ENCODE results near the gene INA.
"Not testable (repeated sequence)": the region's sequence is repeated elsewhere in the genome, so short reads cannot be mapped to it uniquely, and the experiment has no call there.

INA gene

DNA sequence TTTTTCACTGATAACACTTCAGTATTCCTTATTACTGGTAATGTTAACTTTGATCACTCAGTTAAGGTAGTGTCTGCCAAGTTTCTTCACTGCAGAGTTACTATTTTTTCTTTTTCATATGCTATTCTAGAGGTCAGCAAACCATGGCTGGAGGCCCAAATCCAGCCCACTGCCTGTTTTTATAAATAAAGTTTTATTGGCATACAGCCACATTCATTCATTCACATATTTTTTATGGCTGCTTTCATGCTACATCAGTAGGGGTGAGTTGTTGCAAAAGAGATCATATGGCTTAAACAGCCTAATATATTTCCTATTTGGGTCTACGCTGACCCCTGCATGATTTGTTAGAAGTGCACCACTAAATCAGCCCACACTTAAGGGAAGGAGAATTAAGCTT lies 20.3 kb upstream of the INA start:
- DNase-seq, result no peak
- peaks cover 10% of the 10 kb centered on the region for H3K27me3 Mint-ChIP-seq
- H3K27ac Mint-ChIP-seq, result no peak overlapping the region
- H3K36me3 Mint-ChIP-seq (ENCODE audit: low read depth), result no peaks in the 10 kb centered on the region
- peaks cover 6% of the 10 kb centered on the region for H3K4me1 Mint-ChIP-seq (ENCODE audit: low read depth)
- H3K4me3 Mint-ChIP-seq, result no peak overlapping the region
- peaks cover 4% of the 10 kb centered on the region for H3K9me3 Mint-ChIP-seq

DNA sequence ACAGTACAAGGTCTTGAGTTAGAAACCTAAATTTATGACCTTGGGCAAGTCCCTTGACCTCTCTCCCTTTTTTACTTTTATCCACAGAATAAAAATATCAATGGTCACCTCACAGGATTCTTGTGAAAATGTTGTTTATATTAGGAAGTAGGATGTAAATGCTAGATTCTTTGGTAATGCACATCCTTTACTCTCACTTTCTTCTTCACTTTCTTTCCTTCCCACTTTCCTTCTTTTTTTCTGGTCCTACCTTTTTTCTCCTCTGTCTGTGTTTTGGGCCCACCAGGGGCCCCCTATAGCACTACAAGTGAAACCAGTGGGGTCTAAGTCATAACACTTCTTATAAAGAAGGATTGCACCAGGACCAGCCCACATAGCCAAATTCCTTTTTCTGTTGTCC lies 19.1 kb upstream of the INA start:
- Mint-ChIP-seq H3K4me1 (ENCODE audit: low read depth) (peaks cover 11% of the 10 kb centered on the region), H3K4me3 (no peak overlapping the region), H3K27me3 (peaks cover 19% of the 10 kb centered on the region), H3K36me3 (ENCODE audit: low read depth) (no peaks in the 10 kb centered on the region), H3K27ac (no peak overlapping the region), H3K9me3 (peaks cover 4% of the 10 kb centered on the region)
- no peak for DNase-seq

DNA sequence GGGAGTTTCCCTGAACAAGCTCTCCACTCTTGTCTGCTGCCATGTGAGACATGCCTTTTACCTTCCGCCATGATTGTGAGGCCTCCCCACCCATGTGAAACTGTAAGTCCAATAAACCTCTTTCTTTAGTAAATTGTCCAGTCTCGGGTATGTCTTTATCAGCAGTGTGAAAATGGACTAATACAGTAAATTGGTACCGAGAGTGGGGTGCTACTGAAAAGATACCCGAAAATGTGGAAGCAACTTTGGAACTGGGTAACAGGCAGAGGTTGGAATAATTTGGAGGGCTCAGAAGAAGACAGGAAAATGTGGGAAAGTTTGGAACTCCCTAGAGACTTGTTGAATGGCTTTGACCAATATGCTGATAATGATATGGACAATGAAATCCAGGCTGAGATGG lies 18.0 kb upstream of the INA start:
- not testable (repeated sequence) for H3K27ac Mint-ChIP-seq; H3K36me3 Mint-ChIP-seq (ENCODE audit: low read depth); DNase-seq; H3K4me3 Mint-ChIP-seq; H3K9me3 Mint-ChIP-seq
- H3K4me1 Mint-ChIP-seq (ENCODE audit: low read depth), result peaks cover 11% of the 10 kb centered on the region
- H3K27me3 Mint-ChIP-seq, result peaks cover 29% of the 10 kb centered on the region

DNA sequence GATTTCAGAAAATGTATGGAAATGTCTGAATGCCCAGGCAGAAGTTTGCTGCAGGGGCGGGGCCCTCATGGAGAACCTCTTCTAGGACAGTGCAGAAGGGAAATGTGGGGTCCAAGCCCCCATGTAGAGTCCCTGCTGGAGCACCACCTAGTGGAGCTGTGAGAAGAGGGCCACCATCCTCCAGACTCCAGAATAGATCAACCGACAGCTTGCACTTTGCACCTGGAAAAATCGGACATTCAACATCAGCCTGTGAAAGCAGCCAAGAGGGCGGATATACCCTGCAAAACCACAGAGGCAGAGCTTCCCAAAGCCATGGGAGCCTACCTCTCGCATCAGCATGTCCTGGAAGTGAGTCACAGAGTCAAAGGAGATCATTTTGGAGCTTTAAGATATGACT lies 16.9 kb upstream of the INA start:
- peaks cover 8% of the 10 kb centered on the region for H3K4me1 Mint-ChIP-seq (ENCODE audit: low read depth)
- no peaks in the 10 kb centered on the region for H3K36me3 Mint-ChIP-seq (ENCODE audit: low read depth)
- peaks cover 35% of the 10 kb centered on the region for H3K27me3 Mint-ChIP-seq
- H3K9me3 Mint-ChIP-seq, result peaks cover 4% of the 10 kb centered on the region
- H3K27ac Mint-ChIP-seq, result no peak overlapping the region
- H3K4me3 Mint-ChIP-seq, result no peak overlapping the region
- DNase-seq, result no peak

DNA sequence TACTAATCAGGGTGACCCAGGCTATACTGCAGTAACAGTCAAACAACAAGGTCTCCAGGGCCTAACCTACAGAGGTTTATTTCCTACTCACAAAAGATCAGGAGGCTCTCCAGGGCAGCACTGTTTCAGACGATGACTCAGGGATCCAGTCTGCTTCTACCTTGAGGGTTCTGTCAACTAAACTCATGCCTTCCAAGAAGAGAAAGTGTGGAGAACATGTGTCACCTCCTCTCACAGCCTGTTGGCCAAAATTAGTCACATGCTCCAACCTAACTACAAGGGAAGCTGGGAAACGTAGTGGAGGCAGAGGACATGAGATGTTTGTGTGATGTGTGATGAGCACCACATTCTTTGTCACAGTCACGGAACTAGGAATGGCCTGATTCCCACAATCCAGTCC lies 14.7 kb upstream of the INA start:
- peaks cover 7% of the 10 kb centered on the region for H3K4me1 Mint-ChIP-seq (ENCODE audit: low read depth)
- no peak overlapping the region for H3K27ac Mint-ChIP-seq
- no peaks in the 10 kb centered on the region for H3K36me3 Mint-ChIP-seq (ENCODE audit: low read depth)
- H3K4me3 Mint-ChIP-seq, result no peak overlapping the region
- peaks cover 4% of the 10 kb centered on the region for H3K9me3 Mint-ChIP-seq
- DNase-seq, result no peak
- peaks cover 51% of the 10 kb centered on the region for H3K27me3 Mint-ChIP-seq

DNA sequence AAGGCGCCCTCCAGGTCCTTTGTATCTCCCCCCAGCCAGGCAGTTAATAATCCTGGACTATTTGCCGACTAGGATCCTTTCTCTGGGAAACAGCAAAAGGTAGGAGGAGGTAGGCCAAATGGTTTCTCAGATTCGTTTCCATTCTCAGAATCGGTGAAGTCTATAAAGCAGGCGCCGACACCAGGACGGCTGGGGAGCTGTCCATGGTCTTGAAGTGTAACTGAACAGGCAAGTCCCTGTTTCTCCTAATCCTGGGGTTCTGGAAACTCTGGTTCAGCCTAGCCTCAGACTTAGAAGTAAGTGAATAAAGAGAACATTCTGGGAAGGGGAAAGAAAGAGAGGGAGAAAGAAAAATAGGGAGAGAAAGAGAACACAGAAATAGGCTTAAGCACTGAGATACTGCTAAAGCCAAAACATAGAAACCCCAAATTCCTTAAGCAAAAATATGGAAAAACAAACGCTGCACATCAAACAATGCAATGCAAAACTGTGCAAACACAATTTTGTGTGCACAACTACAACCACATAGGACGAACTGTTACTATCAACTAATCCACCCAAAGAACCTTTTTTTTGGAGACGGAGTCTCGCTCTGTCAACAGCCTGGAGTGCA lies 11.1 kb upstream of the INA start:
- Mint-ChIP-seq H3K4me3 (no peak overlapping the region), H3K4me1 (ENCODE audit: low read depth) (peaks cover 7% of the 10 kb centered on the region), H3K27ac (no peak overlapping the region), H3K27me3 (peaks cover 53% of the 10 kb centered on the region), H3K9me3 (no peaks in the 10 kb centered on the region), H3K36me3 (ENCODE audit: low read depth) (no peaks in the 10 kb centered on the region)
- DNase-seq, result no peak

DNA sequence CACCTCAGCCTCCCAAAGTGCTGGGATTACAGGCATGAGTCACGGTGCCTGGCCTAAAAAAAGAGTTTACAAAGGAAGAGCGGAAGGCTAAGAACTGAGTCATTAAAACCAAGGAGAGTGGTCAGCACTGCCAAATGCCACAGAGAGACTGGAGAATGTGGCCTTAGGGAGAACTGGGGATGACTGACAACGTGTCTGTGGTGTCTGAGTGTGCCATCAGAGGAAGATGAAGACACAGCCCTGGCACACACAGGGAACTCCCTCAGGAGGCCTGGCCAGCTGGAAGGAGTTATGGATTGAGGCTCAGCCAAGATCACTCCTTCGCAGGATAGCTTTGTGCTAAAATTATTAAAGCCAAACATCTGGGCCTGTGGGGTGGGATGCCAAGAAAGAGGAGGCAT lies 3.9 kb upstream of the INA start:
- H3K4me1 Mint-ChIP-seq (ENCODE audit: low read depth), result peaks cover 8% of the 10 kb centered on the region
- no peak overlapping the region for H3K27ac Mint-ChIP-seq
- no peak overlapping the region for H3K4me3 Mint-ChIP-seq
- DNase-seq, result no peak
- H3K36me3 Mint-ChIP-seq (ENCODE audit: low read depth), result no peaks in the 10 kb centered on the region
- peaks cover 54% of the 10 kb centered on the region for H3K27me3 Mint-ChIP-seq
- no peaks in the 10 kb centered on the region for H3K9me3 Mint-ChIP-seq

DNA sequence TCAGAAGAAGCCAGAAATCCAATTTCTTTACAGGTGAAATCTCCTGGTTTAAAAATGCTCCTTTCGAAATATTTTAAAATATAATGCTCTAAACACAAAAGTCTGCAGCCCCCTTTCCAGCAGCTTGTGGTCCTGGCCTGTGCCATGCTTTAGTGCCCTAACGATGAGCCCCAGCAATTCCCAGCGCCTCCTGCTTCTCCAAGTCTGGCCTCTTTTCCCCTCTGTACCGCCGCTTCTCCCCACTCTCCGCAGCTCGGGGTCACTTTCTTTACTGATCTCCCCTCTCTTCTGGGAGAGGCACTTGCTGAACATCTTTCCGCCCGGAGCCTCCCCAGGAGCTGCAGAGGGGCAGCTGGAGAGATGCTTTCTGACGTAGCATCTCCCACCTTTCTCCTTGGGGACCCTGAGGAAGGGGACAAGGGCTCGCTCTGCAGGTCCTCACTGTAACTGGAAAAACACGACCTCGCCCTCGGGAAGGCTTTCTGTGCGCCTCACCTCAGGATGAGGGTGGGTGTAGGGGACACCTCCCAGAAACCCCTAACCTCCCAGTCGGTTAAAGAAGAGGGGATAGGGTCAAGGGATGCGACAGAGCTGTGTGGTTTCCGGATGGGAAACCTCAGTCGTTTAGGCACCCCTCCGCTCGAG lies 565 bp upstream of the INA start:
- Mint-ChIP-seq H3K4me1 (ENCODE audit: low read depth) (peaks cover 14% of the 10 kb centered on the region), H3K27me3 (peaks cover 83% of the 10 kb centered on the region), H3K36me3 (ENCODE audit: low read depth) (no peaks in the 10 kb centered on the region), H3K9me3 (no peaks in the 10 kb centered on the region), H3K4me3 (peak overlapping the region; percentile 64), H3K27ac (no peak overlapping the region)
- no peak for DNase-seq

DNA sequence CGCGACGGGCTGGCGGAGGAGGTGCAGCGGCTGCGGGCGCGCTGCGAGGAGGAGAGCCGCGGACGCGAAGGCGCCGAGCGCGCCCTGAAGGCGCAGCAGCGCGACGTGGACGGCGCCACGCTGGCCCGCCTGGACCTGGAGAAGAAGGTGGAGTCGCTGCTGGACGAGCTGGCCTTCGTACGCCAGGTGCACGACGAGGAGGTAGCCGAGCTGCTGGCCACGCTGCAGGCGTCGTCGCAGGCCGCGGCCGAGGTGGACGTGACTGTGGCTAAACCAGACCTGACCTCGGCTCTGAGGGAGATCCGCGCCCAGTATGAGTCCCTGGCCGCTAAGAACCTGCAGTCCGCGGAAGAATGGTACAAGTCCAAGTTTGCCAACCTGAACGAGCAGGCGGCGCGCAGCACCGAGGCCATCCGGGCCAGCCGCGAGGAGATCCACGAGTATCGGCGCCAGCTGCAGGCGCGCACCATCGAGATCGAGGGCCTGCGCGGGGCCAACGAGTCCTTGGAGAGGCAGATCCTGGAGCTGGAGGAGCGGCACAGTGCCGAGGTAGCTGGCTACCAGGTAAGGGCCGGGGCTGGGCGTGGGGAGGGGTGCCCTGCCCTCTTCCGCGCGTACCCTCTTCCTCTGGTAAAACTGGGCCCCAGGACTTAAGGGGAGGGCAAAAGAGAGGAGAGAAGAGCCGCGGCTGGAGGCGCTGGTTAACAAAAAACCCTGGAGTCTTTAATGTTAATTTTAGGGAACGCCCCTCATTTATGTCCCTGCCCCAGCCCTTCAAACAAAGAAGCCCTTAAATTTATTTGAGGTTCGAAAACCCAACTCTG lies 987 bp downstream of the INA start:
- Mint-ChIP-seq H3K27me3 (peaks cover 86% of the 10 kb centered on the region), H3K4me1 (ENCODE audit: low read depth) (peaks cover 14% of the 10 kb centered on the region), H3K27ac (no peak overlapping the region), H3K4me3 (no peak overlapping the region), H3K36me3 (ENCODE audit: low read depth) (no peaks in the 10 kb centered on the region), H3K9me3 (no peaks in the 10 kb centered on the region)
- DNase-seq, result no peak

DNA sequence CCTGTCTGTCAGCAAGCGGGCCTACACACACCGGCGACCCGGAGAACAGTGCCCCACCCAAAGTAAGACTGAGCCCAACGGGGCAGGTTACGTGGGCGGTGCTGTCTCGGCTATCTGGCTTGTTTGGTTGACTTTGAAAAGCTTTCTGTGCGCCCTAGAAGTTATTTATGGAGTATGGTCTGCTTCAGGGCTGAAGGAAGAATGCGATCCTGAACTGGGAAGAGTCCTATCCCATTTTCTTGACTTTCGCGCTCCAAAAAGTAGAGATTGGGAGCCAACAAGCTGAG lies 1.5 kb downstream of the INA start:
- no peak overlapping the region for H3K4me3 Mint-ChIP-seq
- H3K27me3 Mint-ChIP-seq, result peaks cover 86% of the 10 kb centered on the region
- no peak overlapping the region for H3K27ac Mint-ChIP-seq
- no peaks in the 10 kb centered on the region for H3K9me3 Mint-ChIP-seq
- H3K4me1 Mint-ChIP-seq (ENCODE audit: low read depth), result peaks cover 14% of the 10 kb centered on the region
- DNase-seq, result no peak
- no peaks in the 10 kb centered on the region for H3K36me3 Mint-ChIP-seq (ENCODE audit: low read depth)

DNA sequence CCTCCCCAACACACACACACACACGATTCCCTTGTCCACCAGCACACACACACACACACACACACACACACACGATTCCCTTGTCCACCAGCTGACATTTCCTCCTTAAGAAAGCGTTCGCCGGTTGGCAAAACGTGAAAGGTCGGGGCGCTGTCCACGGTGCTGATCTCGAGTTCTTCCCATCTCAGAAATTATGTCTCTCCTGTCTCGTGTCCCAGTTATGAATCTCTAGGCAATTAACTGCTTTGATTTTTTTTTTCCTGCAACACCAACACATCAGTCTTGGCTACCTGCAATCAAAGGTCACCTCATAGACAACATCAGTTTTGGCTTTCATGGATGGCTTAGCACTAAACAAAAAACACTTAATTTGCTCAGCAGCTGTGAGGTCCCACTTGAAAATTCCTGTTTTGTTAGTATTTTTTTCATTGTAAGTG lies 1.9 kb downstream of the INA start:
- H3K4me3 Mint-ChIP-seq, result no peak overlapping the region
- H3K36me3 Mint-ChIP-seq (ENCODE audit: low read depth), result no peaks in the 10 kb centered on the region
- peaks cover 85% of the 10 kb centered on the region for H3K27me3 Mint-ChIP-seq
- no peaks in the 10 kb centered on the region for H3K9me3 Mint-ChIP-seq
- H3K27ac Mint-ChIP-seq, result no peak overlapping the region
- peaks cover 14% of the 10 kb centered on the region for H3K4me1 Mint-ChIP-seq (ENCODE audit: low read depth)
- DNase-seq, result peak; percentile 57

DNA sequence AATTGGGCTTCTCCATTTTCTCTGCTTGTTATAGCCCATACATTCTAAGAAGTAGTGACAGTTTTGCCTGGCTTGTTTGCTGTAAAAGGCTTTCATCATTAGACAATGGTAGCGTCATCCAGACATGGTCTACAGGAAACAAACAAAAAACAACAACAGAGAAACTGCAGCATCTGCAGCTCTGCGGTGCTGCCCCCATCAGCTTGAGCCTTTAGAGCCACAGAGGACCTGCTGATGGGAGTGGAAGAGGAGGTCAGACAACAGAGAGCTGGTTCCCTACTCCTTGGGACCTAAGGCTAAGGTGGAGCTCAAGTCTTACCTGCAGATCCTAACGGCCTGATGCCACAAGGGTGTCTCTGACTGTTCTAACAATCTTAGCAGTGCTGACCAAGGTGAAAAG lies 3.1 kb downstream of the INA start:
- Mint-ChIP-seq H3K36me3 (ENCODE audit: low read depth) (no peaks in the 10 kb centered on the region), H3K4me3 (no peak overlapping the region), H3K27me3 (peaks cover 88% of the 10 kb centered on the region), H3K9me3 (no peaks in the 10 kb centered on the region), H3K4me1 (ENCODE audit: low read depth) (peaks cover 14% of the 10 kb centered on the region), H3K27ac (no peak overlapping the region)
- DNase-seq, result no peak

DNA sequence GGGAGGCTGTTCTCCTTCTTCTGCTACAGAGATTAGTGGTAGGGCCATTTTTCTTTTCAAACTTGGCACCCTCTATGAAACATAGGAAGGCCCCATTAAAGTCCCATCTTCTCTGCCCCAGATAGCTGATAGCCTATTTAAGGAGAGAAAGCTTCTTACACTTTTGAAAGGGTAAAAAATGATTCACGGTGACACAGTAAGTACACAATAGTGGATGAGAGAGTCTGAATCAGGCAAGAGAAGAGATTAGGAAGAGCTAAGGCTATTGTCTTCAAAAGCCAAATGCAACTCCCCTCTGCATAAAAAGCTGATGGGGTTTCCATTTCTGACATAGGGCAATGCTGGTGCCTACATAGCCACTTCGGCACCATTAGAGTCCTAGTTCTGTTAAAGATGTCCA lies 3.6 kb downstream of the INA start:
- Mint-ChIP-seq H3K27me3 (peaks cover 87% of the 10 kb centered on the region), H3K4me1 (ENCODE audit: low read depth) (peaks cover 14% of the 10 kb centered on the region), H3K27ac (no peak overlapping the region), H3K36me3 (ENCODE audit: low read depth) (no peaks in the 10 kb centered on the region), H3K9me3 (no peaks in the 10 kb centered on the region), H3K4me3 (no peak overlapping the region)
- DNase-seq, result no peak

DNA sequence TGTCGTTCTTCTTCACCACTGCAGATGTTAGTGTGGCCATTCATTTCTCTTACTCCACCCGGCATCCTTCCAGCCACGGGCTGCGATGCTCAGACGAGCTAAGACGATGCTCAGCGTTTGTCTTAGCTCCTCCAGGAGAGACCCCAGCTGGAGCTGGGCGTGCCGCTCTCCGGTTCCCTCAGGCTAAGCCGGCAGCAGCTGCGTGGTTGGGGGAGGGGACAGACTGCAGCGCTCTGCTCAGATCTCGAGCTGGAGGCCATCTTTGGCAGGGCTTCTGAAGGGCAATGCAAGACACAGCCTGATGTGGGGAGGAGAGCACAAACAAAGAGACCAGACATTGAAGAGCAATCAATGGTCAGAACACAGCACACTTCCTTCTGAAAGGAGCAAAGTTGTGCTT lies 4.8 kb downstream of the INA start:
- DNase-seq, result no peak
- H3K4me3 Mint-ChIP-seq, result no peak overlapping the region
- no peak overlapping the region for H3K27ac Mint-ChIP-seq
- H3K27me3 Mint-ChIP-seq, result peaks cover 85% of the 10 kb centered on the region
- no peaks in the 10 kb centered on the region for H3K9me3 Mint-ChIP-seq
- H3K36me3 Mint-ChIP-seq (ENCODE audit: low read depth), result no peaks in the 10 kb centered on the region
- H3K4me1 Mint-ChIP-seq (ENCODE audit: low read depth), result peaks cover 10% of the 10 kb centered on the region

DNA sequence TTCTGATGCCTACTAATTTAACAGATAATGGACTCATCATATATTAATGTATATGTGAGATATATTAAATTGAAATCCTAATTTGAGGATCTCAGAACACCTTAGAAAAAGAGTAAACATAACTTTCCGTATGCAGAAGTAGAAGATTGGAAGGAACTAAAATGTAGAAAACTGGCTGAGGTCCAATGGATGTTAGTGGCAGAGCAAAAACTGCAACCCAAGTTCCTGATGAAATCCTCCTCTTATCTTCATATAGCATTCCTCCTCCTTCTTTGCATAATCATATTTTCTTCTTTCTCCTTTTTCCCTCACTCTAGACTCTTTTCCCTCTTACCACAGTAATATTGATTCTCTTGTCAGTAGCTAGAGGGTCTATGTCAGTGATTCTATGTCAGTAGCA lies 6.0 kb downstream of the INA start:
- H3K4me3 Mint-ChIP-seq, result no peak overlapping the region
- no peaks in the 10 kb centered on the region for H3K36me3 Mint-ChIP-seq (ENCODE audit: low read depth)
- peaks cover 6% of the 10 kb centered on the region for H3K4me1 Mint-ChIP-seq (ENCODE audit: low read depth)
- DNase-seq, result no peak
- peaks cover 84% of the 10 kb centered on the region for H3K27me3 Mint-ChIP-seq
- H3K9me3 Mint-ChIP-seq, result no peaks in the 10 kb centered on the region
- no peak overlapping the region for H3K27ac Mint-ChIP-seq

Measured in activated T-cell treated with anti-CD3 and anti-CD28 coated beads, Interleukin-2, amount 50 U/mL, for 24 hours (primary cell).